Esophagus muscularis mucosa (tissue), 4 donors: ENCODE data around the gene FLACC1. TPM values are rescaled to one million over a fixed set of nuclear protein-coding genes. Genes with fewer than 3 reads are reported as not detected.

Source experiments
- DNase-seq: peaks from one replicate; pipeline ENCODE4 v3.0.0-alpha.2; 2017; ENCODE audit errors: extremely low spot score
- H3K27ac ChIP-seq, 4 donors: fragments of 200-600 bp; sonication (generic); replicated peaks in 1 of 4; 1 replicate in 3 of 4; 2 replicates in 1 of 4; pipeline ENCODE4 v1.5.1; 2016 to 2019; ENCODE audit warnings: mild to moderate bottlenecking in 1 of 4
- H3K27me3 ChIP-seq, 4 donors: fragments of 200-600 bp; sonication (generic); one replicate each; pipeline versions ENCODE4 v1.5.1 to v1.6.0; 2016 to 2019
- H3K36me3 ChIP-seq, 4 donors: fragments of 200-600 bp; sonication (generic); one replicate each; pipeline ENCODE4 v1.5.1; 2016 to 2019
- H3K4me1 ChIP-seq, 4 donors: fragments of 200-600 bp; sonication (generic); one replicate each; pipeline ENCODE4 v1.5.1; 2016 to 2019
- H3K4me3 ChIP-seq, 4 donors: fragments of 200-600 bp; sonication (generic); 1 replicate in 2 of 4; 2 replicates in 2 of 4; pipeline ENCODE4 v1.5.1; 2016 to 2019; ENCODE audit warnings: mild to moderate bottlenecking in 4 of 4, moderate library complexity in 1 of 4
- H3K9me3 ChIP-seq, 4 donors: fragments of 200-600 bp; sonication (generic); 1 replicate in 3 of 4; 2 replicates in 1 of 4; pipeline ENCODE4 v1.5.1; 2016 to 2019
- CTCF ChIP-seq, 3 experiments: fragments of 200-600 bp in 2 of 3; fragments of 450-650 bp in 1 of 3; sonication (generic) in 2 of 3; IDR thresholded peaks; one replicate each; pipeline ENCODE4 v1.5.1; 2017 to 2019; ENCODE audit warnings: antibody characterized with exemption in 3 of 3, mild to moderate bottlenecking in 2 of 3, moderate library complexity in 1 of 3
- EP300 ChIP-seq: sonication (generic); formaldehyde crosslinking; IDR thresholded peaks from one replicate; pipeline ENCODE4 v1.6.1; 2017; ENCODE audit warnings: antibody characterized with exemption
- POLR2A ChIP-seq: fragments of 450-650 bp; IDR thresholded peaks from one replicate; pipeline ENCODE4 v1.6.1; 2017; ENCODE audit warnings: antibody characterized with exemption, moderate library complexity, mild to moderate bottlenecking, low read depth
- POLR2AphosphoS5 ChIP-seq, 2 donors: sonication (generic); formaldehyde crosslinking; IDR thresholded peaks; one replicate each; pipeline ENCODE4 v1.6.1; 2017; ENCODE audit warnings: antibody characterized with exemption in 2 of 2
- WGBS: methylation state at CpG from one replicate; pipeline ENCODE4 v1.1.5; 2018; 5-methylcytosine and 5-hydroxymethylcytosine counted together
- intact Hi-C: fragments of 100-400 bp; cut with DNase I; formaldehyde crosslinking; loops from one replicate; pipeline ENCODE4 v1.15.1; 2023
- total RNA-seq, 4 donors: library from RNA; depleted of rRNA; stranded (reverse); fragments of >200 nt; gene quantifications; one replicate each; pipeline versions ENCODE4 v1.1.0 to v1.2.1, GENCODE V29; 2016

Gene FLACC1
- total RNA-seq, 4 donors from 2014 or later = 1.2 to 5.1 (median 4.2) TPM

DNA sequence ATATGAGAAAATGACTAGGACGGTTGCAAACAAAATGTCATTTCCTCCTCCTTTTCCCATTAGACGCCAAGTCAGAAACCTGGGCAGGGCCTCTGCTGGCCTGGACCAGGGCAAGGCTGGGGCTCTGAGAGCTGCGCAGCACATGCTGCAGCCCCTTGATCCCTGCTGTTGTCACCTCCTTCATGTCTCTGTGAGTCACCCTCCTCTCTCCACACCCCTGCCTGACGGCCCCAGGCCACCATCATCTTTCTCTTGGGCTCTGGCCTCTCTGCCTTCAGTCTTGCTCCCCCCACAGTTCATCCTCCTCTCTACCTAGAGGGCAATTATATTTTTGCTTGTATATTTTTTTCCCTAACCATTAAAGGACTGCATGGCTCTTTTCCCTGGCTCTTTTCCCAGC lies 10.0 kb downstream of the FLACC1 start:
- Histone ChIP-seq H3K36me3 (peaks cover 9 to 76% (median 56%) of the 10 kb centered on the region in 4 donors), H3K9me3 (no peaks in the 10 kb centered on the region), H3K27me3 (no peaks in the 10 kb centered on the region), H3K4me3 (no peak overlapping the region), H3K27ac (no peak overlapping the region), H3K4me1 (peaks cover 0 to 4% (median 0%) of the 10 kb centered on the region in 4 donors)
- no peak for DNase-seq
- TF ChIP-seq EP300 (no peak), CTCF (IDR thresholded peaks at IDR 0.05) (no peak), POLR2AphosphoS5 (IDR thresholded peaks at IDR 0.05) (no peak), POLR2A (no peak)
- intact Hi-C loops = no loop called here
- WGBS = 86% methylated on average over 4 of the region's 4 CpGs

DNA sequence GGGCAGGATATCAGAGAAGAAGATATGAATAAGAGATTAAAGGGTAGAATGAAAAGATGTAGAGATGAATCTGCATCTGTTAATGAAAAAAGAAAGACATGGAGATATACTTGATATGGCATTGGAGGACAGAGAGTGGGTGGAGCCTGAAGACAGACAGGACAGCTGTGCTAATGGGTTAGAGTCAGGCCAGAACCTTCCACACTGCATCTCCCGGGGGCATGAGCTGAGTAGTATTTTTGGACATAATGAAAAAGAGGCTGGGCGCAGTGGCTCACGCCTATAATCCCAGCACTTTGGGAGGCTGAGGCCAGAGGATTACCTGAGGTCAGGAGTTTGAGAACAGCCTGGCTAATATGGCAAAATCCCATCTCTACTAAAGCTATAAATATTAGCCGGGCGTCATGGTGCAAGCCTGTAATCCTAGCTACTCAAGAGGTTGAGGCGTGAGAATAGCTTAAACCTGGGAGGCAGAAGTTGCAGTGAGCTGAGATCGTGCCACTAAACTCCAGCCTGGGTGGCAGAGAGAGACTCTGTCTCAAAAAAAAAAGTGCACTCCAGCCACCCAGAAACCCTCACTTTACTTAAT lies 11.4 kb downstream of the FLACC1 start:
- DNase-seq = no peak
- H3K4me1 ChIP-seq = peaks cover 0 to 4% (median 0%) of the 10 kb centered on the region in 4 donors
- intact Hi-C loops = no loop called here
- no peaks in the 10 kb centered on the region for H3K9me3 ChIP-seq
- H3K27me3 ChIP-seq = no peaks in the 10 kb centered on the region
- no peak overlapping the region for H3K27ac ChIP-seq
- peaks cover 9 to 74% (median 55%) of the 10 kb centered on the region in 4 donors for H3K36me3 ChIP-seq
- no peak overlapping the region for H3K4me3 ChIP-seq
- WGBS = 91% methylated on average over 7 of the region's 7 CpGs
- TF ChIP-seq POLR2AphosphoS5 (IDR thresholded peaks at IDR 0.05) = no peak

DNA sequence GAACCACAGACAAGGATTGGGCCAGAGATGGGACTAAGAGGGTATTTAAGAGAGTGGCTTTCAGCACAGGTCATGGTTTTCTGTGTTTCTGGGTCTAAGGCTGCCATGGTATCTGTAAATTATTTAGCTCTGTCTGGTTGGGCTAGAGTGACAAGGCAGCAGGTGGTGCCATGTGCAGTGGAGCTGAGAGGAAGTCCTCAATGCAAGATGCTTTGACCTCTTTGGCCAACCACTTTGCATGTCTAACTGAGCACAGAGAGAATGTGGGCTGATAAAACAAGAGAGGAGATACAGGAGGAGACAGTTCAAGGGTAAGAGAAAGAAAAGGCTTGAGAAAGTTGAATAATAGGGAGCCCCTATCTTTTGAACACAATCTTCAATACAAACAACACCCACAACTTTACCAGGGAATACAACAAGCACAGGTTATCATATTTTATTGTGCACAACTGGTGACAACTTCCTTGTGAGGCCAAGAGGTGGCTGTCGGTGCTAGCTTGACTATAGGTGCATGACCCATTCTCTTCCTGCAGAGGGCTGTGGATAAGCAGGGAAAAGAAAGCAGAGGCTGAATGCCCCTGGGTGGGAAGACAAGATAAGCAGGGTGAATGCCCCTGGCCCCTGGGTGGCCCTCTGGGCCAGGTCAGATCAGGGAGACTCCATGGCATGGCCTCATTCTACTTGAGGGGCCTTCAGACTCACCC lies 12.3 kb downstream of the FLACC1 start:
- Histone ChIP-seq H3K4me3 (no peak overlapping the region), H3K27ac (no peak overlapping the region), H3K9me3 (no peaks in the 10 kb centered on the region), H3K4me1 (peaks cover 0 to 4% (median 0%) of the 10 kb centered on the region in 4 donors), H3K36me3 (peaks cover 9 to 69% (median 51%) of the 10 kb centered on the region in 4 donors), H3K27me3 (no peaks in the 10 kb centered on the region)
- no peak for TF ChIP-seq POLR2A
- TF ChIP-seq EP300 = no peak
- TF ChIP-seq POLR2AphosphoS5 (IDR thresholded peaks at IDR 0.05) = no peak
- no peak for TF ChIP-seq CTCF (IDR thresholded peaks at IDR 0.05)
- intact Hi-C loops = no loop called here
- 57% methylated on average over 1 of the region's 1 CpG for WGBS
- no peak for DNase-seq

DNA sequence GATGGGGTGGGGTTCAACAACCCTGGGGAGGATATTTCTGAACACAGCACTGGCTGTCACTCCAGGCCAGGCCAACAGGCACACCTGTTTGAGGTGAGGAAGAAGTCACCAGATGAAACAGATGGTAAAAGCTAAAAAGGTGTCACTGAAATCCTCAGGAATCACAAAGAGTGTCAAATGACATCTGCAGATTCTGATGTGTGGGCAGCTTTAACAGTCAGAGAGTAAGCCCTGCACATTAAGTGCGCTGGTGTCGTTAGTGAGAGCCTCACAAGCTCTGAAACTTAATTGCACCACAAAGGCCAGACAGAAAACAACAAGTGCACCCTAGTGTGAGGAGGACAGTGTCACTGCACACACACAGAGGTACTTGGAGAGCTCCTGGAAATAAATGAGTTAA lies 13.6 kb downstream of the FLACC1 start:
- H3K27ac ChIP-seq = no peak overlapping the region
- peaks cover 0 to 4% (median 0%) of the 10 kb centered on the region in 4 donors for H3K4me1 ChIP-seq
- DNase-seq = no peak
- TF ChIP-seq POLR2A (no peak), CTCF (IDR thresholded peaks at IDR 0.05) (no peak), EP300 (no peak), POLR2AphosphoS5 (IDR thresholded peaks at IDR 0.05) (no peak)
- intact Hi-C loops = no loop called here
- WGBS = 84% methylated on average over 2 of the region's 2 CpGs
- peaks cover 9 to 63% (median 46%) of the 10 kb centered on the region in 4 donors for H3K36me3 ChIP-seq
- H3K9me3 ChIP-seq = no peaks in the 10 kb centered on the region
- H3K27me3 ChIP-seq = no peaks in the 10 kb centered on the region
- no peak overlapping the region for H3K4me3 ChIP-seq

- Histone ChIP-seq H3K9me3 (no peaks in the 10 kb centered on the region), H3K4me3 (no peak overlapping the region), H3K27me3 (no peaks in the 10 kb centered on the region), H3K27ac (no peak overlapping the region), H3K4me1 (peaks cover 0 to 4% (median 0%) of the 10 kb centered on the region in 4 donors), H3K36me3 (peaks cover 9 to 57% (median 40%) of the 10 kb centered on the region in 4 donors)
- DNase-seq = no peak
- intact Hi-C loops = no loop called here
- TF ChIP-seq POLR2AphosphoS5 (IDR thresholded peaks at IDR 0.05) = no peak
- TF ChIP-seq POLR2A = no peak
- WGBS = 85% methylated on average over 2 of the region's 2 CpGs
These were observed 14.2 kb downstream of the FLACC1 start for GRCh38 chr2:201342923-201343322.
